GM12864 (cell line): ENCODE data around the gene TSPEAR.
A peak's percentile ranks its signal among the peaks of the same experiment; 100 is the strongest.

ENCODE experiments used
- DNase-seq: peaks from one replicate; pipeline ENCODE4 v3.0.0-alpha.2; 2011; ENCODE audit warnings: low read depth
- H3K4me3 ChIP-seq: 2 replicates; pipeline ENCODE4 v1.5.1; 2011; ENCODE audit warnings: mild to moderate bottlenecking, low read depth, low read length, control low read depth
- TF ChIP-seq, protein P1 (sequence below): IDR thresholded peaks from 2 replicates; pipeline ENCODE4 v1.5.1; 2011; ENCODE audit warnings: low read depth, mild to moderate bottlenecking, moderate library complexity, low read length, control low read depth, inconsistent platforms; ENCODE audit errors: missing control alignments

Gene TSPEAR

DNA sequence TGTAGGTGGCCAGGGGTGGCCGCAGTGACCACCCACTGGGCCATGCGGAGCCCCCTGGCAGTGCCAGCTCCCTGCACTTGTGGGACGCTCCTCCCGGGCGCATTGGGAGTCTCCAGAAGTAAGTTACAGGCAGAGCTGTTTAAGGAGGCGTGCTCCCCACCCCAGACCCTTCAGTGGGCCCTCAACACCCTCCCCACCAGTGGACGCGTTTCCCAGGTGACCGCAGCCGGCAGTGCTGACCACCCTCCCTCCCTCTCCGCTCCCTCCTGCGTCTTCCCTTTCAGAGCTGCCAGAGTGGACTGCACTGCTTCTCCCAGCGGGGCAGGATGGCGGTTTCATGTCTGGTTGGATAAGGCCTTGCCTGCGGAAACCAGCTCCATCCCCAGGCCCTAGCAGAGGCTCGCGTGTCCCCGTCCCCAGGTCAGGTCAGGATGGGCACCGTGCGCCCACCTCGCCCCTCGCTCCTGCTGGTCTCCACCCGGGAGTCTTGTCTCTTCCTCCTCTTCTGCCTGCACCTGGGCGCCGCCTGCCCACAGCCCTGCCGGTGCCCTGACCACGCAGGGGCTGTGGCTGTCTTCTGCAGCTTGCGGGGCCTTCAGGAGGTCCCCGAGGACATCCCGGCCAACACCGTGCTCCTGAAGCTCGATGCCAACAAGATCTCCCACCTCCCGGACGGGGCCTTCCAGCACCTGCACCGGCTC lies 255.0 kb downstream of the TSPEAR start:
- H3K4me3 ChIP-seq: peak overlapping the region; percentile 59
- DNase-seq: no peak
- TF ChIP-seq, protein P1, sequence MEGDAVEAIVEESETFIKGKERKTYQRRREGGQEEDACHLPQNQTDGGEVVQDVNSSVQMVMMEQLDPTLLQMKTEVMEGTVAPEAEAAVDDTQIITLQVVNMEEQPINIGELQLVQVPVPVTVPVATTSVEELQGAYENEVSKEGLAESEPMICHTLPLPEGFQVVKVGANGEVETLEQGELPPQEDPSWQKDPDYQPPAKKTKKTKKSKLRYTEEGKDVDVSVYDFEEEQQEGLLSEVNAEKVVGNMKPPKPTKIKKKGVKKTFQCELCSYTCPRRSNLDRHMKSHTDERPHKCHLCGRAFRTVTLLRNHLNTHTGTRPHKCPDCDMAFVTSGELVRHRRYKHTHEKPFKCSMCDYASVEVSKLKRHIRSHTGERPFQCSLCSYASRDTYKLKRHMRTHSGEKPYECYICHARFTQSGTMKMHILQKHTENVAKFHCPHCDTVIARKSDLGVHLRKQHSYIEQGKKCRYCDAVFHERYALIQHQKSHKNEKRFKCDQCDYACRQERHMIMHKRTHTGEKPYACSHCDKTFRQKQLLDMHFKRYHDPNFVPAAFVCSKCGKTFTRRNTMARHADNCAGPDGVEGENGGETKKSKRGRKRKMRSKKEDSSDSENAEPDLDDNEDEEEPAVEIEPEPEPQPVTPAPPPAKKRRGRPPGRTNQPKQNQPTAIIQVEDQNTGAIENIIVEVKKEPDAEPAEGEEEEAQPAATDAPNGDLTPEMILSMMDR: no peak

- TF ChIP-seq, protein P1: peak; percentile 39
- peak overlapping the region; percentile 59 for H3K4me3 ChIP-seq
- DNase-seq: no peak
Measured at GRCh38 chr21:44455524-44456213, 255.7 kb downstream of the TSPEAR start.

GRCh38 chr21:44454747-44455523 lies 256.4 kb downstream of the TSPEAR start, which contains the start of gene LRRC3:
Gene LRRC3 (plus strand): TSS chr21:44455510. CDS start chr21:44456645, 1,135 bp downstream.
- TF ChIP-seq, protein P1: no peak
- peak within 1 kb of the TSS; percentile 59 for H3K4me3 ChIP-seq
- peak; percentile 48 for DNase-seq

- H3K4me3 ChIP-seq: no peak overlapping the region
- TF ChIP-seq, protein P1: no peak
- no peak for DNase-seq
Measured at GRCh38 chr21:44454058-44454457, 257.3 kb downstream of the TSPEAR start.

DNA sequence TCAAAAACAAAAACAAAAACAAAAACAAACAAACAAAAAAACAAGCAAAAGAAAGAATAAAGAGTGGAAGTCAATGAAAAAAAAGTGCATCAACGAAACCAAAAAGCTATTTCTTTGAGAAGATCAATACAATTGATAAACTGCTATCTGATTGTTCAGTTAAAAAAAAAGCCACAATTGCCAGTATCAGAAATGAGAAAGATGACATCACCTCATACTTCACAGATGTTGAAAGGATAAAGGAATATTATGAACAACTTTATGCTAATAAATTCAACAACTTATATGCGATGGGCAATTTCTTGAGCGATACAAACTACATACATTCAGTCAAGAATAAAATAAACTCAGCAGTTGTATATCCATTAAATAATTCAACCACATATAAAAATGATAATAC lies 258.3 kb downstream of the TSPEAR start:
- TF ChIP-seq, protein P1: no peak
- no peak overlapping the region for H3K4me3 ChIP-seq
- no peak for DNase-seq

DNA sequence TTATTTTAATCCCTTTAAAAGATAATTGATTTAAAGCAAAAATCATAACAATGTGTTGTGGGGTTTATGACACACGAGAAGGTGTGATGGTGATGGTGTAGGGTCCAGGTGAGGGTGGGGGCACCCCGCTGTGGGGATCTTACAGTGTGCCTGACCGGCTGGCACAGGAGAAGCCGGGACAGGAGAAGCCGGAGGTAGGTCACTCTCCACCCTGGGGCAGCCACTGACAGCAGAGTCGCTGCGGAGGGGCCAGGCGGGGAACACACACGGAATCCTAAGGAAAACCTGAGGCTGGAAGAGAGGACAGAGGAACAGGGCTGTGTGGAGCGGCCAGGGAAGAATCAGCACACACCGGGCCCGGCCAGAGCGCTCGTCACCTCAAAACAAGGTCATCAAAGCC lies 260.4 kb downstream of the TSPEAR start:
- no peak for DNase-seq
- no peak overlapping the region for H3K4me3 ChIP-seq
- TF ChIP-seq, protein P1: no peak
